HepG2 (cell line): ENCODE measurements around the gene MDM4. TPM values are rescaled to one million over a fixed set of nuclear protein-coding genes. Genes with fewer than 3 reads are reported as not detected.

Experiments
- CHCHD3 ChIP-seq: sonication (generic); formaldehyde crosslinking; IDR thresholded peaks from 2 replicates; pipeline ENCODE4 v1.8.0; 2022; ENCODE audit warnings: mild to moderate bottlenecking, missing genetic modification reagents, moderate library complexity
- ERF ChIP-seq: IDR thresholded peaks from 2 replicates; pipeline ENCODE4 v1.6.1; 2018; ENCODE audit warnings: missing biosample characterization, missing genetic modification reagents
- FOXO1 ChIP-seq: sonication (generic); formaldehyde crosslinking; IDR thresholded peaks from 2 replicates; pipeline ENCODE4 v1.4.0; 2020; ENCODE audit warnings: missing genetic modification reagents
- HNF4A ChIP-seq: sonication (generic); formaldehyde crosslinking; IDR thresholded peaks from 2 replicates; pipeline ENCODE4 v1.4.0; 2020; ENCODE audit warnings: missing genetic modification reagents
- KDM2A ChIP-seq: sonication (generic); formaldehyde crosslinking; IDR thresholded peaks from 2 replicates; pipeline ENCODE4 v1.4.0; 2020; ENCODE audit warnings: low read depth, missing genetic modification reagents, borderline replicate concordance
- MAZ ChIP-seq, 2 experiments: sonication (generic) in 1 of 2; formaldehyde crosslinking in 1 of 2; IDR thresholded peaks; 2 replicates each; pipeline versions ENCODE4 v1.5.0 to v1.6.1; 2012 to 2020; ENCODE audit warnings: low read depth in 2 of 2, mild to moderate bottlenecking in 2 of 2, borderline replicate concordance in 1 of 2, improper control_type of control experiment in 1 of 2, low read length in 1 of 2, missing genetic modification reagents in 1 of 2, moderate library complexity in 1 of 2
- PAWR ChIP-seq: sonication (generic); formaldehyde crosslinking; IDR thresholded peaks from 2 replicates; pipeline ENCODE4 v1.4.0; 2020; ENCODE audit warnings: missing genetic modification reagents, mild to moderate bottlenecking, borderline replicate concordance
- ZBTB20 ChIP-seq: sonication (generic); formaldehyde crosslinking; IDR thresholded peaks from 2 replicates; pipeline ENCODE4 v1.8.1; 2023; ENCODE audit warnings: missing genetic modification reagents, low read depth, mild to moderate bottlenecking, borderline replicate concordance
- ZC3H13 ChIP-seq: sonication (generic); formaldehyde crosslinking; IDR thresholded peaks from 2 replicates; pipeline ENCODE4 v1.8.1; 2023; ENCODE audit warnings: mild to moderate bottlenecking, missing genetic modification reagents, moderate library complexity
- ZNF3 ChIP-seq: IDR thresholded peaks from 2 replicates; pipeline ENCODE4 v1.7.0; 2017; ENCODE audit warnings: inconsistent platforms
- ZNF331 ChIP-seq: sonication (generic); formaldehyde crosslinking; IDR thresholded peaks from 2 replicates; pipeline ENCODE4 v1.4.0; 2020; ENCODE audit warnings: missing genetic modification reagents
- ZNF33A ChIP-seq: sonication (generic); formaldehyde crosslinking; IDR thresholded peaks from 2 replicates; pipeline ENCODE4 v1.5.1; 2020; ENCODE audit warnings: missing genetic modification reagents, mild to moderate bottlenecking, moderate library complexity, borderline replicate concordance
- ZNF44 ChIP-seq: sonication (generic); formaldehyde crosslinking; IDR thresholded peaks from 2 replicates; pipeline ENCODE4 v1.5.1; 2020; ENCODE audit warnings: mild to moderate bottlenecking, missing genetic modification reagents
- ZNF512B ChIP-seq: sonication (generic); formaldehyde crosslinking; IDR thresholded peaks from 2 replicates; pipeline ENCODE4 v1.5.1; 2020; ENCODE audit warnings: missing genetic modification reagents, mild to moderate bottlenecking, borderline replicate concordance
- ZUFSP ChIP-seq: sonication (generic); formaldehyde crosslinking; IDR thresholded peaks from 2 replicates; pipeline ENCODE4 v1.9.0; 2021; ENCODE audit warnings: missing genetic modification reagents, mild to moderate bottlenecking, borderline replicate concordance
- ZZZ3 ChIP-seq: sonication (generic); formaldehyde crosslinking; IDR thresholded peaks from 2 replicates; pipeline ENCODE4 v1.4.0; 2020; ENCODE audit warnings: missing genetic modification reagents, mild to moderate bottlenecking, borderline replicate concordance
- polyA plus RNA-seq, 8 experiments: library from polyadenylated mRNA; depleted of rRNA in 3 of 8; stranded (reverse) in 7 of 8; unstranded in 1 of 8; fragments of >200 nt; fragmentation: Illumina TruSeq in 4 of 8; extraction: Trizol in 4 of 8; gene quantifications; 2 replicates each; pipeline versions ENCODE4 v1.2.1 to v1.2.3, GENCODE V29; 2011 to 2016; ENCODE audit warnings: low read depth in 4 of 8, missing spikeins in 1 of 8, mixed read lengths in 1 of 8; ENCODE audit not compliant: insufficient read depth in 1 of 8
- total RNA-seq, 5 experiments: library from RNA; depleted of rRNA; stranded (reverse); fragments of >200 nt; fragmentation: Illumina TruSeq; extraction: Trizol; gene quantifications; 2 replicates each; pipeline ENCODE4 v1.2.3, GENCODE V29; 2016; ENCODE audit warnings: low read depth in 1 of 5
- TF ChIP-seq, protein P1 (sequence below): sonication (generic); formaldehyde crosslinking; IDR thresholded peaks from 2 replicates; pipeline ENCODE4 v1.4.0; 2020; ENCODE audit warnings: mild to moderate bottlenecking, low read depth, missing genetic modification reagents
- TF ChIP-seq, protein P2 (sequence below): IDR thresholded peaks from 2 replicates; pipeline ENCODE4 v1.6.1; 2016; ENCODE audit warnings: missing genetic modification reagents, missing compliant biosample characterization
- TF ChIP-seq, protein P3 (sequence below): sonication (generic); formaldehyde crosslinking; IDR thresholded peaks from 2 replicates; pipeline ENCODE4 v1.5.0; 2020; ENCODE audit warnings: missing genetic modification reagents, mild to moderate bottlenecking, borderline replicate concordance
- TF ChIP-seq, protein P4 (sequence below): sonication (generic); formaldehyde crosslinking; IDR thresholded peaks from 2 replicates; pipeline ENCODE4 v1.5.0; 2020; ENCODE audit warnings: mild to moderate bottlenecking, missing genetic modification reagents

The MDM4 gene
- total and polyA plus RNA-seq, 2 of the 13 experiments (the other 11 are each of a cell fraction or from before 2014, with no cell fraction given), result 14.9 to 19.0 TPM

GRCh38 chr1:204506969-204507316, 9.3 kb upstream of the MDM4 start (continued):
- TF ChIP-seq ZNF512B (CRISPR knock-in tag), result no peak
- no peak for TF ChIP-seq MAZ (IDR thresholded peaks at IDR 0.05; ENCODE audit: borderline replicate concordance, low read depth, low read length)
- TF ChIP-seq MAZ (CRISPR knock-in tag; IDR thresholded peaks at IDR 0.05; ENCODE audit: low read depth), result peak; percentile 44; the same call in 1 of the 2 replicates
- TF ChIP-seq FOXO1 (CRISPR knock-in tag), result peak; percentile 61; the same call in 1 of the 2 replicates
- TF ChIP-seq ZNF3 (CRISPR knock-in tag), result no peak
- TF ChIP-seq, protein P1, sequence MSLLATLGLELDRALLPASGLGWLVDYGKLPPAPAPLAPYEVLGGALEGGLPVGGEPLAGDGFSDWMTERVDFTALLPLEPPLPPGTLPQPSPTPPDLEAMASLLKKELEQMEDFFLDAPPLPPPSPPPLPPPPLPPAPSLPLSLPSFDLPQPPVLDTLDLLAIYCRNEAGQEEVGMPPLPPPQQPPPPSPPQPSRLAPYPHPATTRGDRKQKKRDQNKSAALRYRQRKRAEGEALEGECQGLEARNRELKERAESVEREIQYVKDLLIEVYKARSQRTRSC (CRISPR knock-in tag), result peak; percentile 98
- TF ChIP-seq HNF4A (CRISPR knock-in tag), result peak; percentile 69
- 0 out of 2 replicates have a peak, but pooled peaks have one; percentile 13 for TF ChIP-seq ZBTB20 (CRISPR knock-in tag)
- TF ChIP-seq, protein P2, sequence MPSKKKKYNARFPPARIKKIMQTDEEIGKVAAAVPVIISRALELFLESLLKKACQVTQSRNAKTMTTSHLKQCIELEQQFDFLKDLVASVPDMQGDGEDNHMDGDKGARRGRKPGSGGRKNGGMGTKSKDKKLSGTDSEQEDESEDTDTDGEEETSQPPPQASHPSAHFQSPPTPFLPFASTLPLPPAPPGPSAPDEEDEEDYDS (CRISPR knock-in tag), result peak; percentile 76
- peak; percentile 84 for TF ChIP-seq ZNF331 (CRISPR knock-in tag)
- 0 out of 2 replicates have a peak, but pooled peaks have one; percentile 30 for TF ChIP-seq KDM2A (CRISPR knock-in tag)
- TF ChIP-seq, protein P3, sequence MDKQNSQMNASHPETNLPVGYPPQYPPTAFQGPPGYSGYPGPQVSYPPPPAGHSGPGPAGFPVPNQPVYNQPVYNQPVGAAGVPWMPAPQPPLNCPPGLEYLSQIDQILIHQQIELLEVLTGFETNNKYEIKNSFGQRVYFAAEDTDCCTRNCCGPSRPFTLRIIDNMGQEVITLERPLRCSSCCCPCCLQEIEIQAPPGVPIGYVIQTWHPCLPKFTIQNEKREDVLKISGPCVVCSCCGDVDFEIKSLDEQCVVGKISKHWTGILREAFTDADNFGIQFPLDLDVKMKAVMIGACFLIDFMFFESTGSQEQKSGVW (CRISPR knock-in tag), result no peak
- TF ChIP-seq ZC3H13, result no peak
- no peak for TF ChIP-seq ZZZ3
- no peak for TF ChIP-seq ZUFSP
- TF ChIP-seq, protein P4, sequence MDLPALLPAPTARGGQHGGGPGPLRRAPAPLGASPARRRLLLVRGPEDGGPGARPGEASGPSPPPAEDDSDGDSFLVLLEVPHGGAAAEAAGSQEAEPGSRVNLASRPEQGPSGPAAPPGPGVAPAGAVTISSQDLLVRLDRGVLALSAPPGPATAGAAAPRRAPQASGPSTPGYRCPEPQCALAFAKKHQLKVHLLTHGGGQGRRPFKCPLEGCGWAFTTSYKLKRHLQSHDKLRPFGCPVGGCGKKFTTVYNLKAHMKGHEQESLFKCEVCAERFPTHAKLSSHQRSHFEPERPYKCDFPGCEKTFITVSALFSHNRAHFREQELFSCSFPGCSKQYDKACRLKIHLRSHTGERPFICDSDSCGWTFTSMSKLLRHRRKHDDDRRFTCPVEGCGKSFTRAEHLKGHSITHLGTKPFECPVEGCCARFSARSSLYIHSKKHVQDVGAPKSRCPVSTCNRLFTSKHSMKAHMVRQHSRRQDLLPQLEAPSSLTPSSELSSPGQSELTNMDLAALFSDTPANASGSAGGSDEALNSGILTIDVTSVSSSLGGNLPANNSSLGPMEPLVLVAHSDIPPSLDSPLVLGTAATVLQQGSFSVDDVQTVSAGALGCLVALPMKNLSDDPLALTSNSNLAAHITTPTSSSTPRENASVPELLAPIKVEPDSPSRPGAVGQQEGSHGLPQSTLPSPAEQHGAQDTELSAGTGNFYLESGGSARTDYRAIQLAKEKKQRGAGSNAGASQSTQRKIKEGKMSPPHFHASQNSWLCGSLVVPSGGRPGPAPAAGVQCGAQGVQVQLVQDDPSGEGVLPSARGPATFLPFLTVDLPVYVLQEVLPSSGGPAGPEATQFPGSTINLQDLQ, result no peak
- no peak; the same call in 1 of the 2 replicates for TF ChIP-seq ZNF33A (CRISPR knock-in tag)
- peak; percentile 29; the same call in 1 of the 2 replicates for TF ChIP-seq ZNF44 (CRISPR knock-in tag)
- no peak for TF ChIP-seq CHCHD3 (CRISPR knock-in tag)
- no peak for TF ChIP-seq PAWR (CRISPR knock-in tag)
- TF ChIP-seq ERF, result peak; percentile 15; the same call in 1 of the 2 replicates
